ENCODE results near the gene CCR5AS.

Gene CCR5AS

DNA sequence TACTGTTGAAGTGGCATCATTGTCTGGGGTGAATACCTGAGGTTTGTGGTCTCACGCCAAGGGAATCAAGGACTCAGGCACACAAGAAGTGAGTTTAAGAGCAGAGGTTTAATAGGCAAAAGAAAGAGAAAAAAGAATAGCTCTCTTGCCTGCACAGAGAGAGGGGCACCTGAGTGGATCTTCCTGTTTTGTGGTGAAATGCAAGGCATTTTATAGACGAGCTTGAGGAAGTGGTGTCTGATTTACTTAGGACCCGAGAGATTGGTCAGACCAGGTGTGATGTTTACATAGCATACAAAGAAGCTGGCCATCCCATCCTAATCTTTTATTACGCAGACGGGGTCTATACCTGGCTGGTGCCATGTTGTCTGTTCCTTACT, 22.9 kb downstream of the CCR5AS start:
- Mint-ChIP-seq H3K9me3 (no peaks in the 10 kb centered on the region), H3K27me3 (no peaks in the 10 kb centered on the region), H3K36me3 (ENCODE audit: low read depth) (no peaks in the 10 kb centered on the region), H3K4me1 (ENCODE audit: low read depth) (peaks cover 26% of the 10 kb centered on the region), H3K4me3 (no peak overlapping the region), H3K27ac (no peak overlapping the region)
- DNase-seq, result no peak

GRCh38 chr3:46383211-46383950, 23.5 kb downstream of the CCR5AS start:
- no peaks in the 10 kb centered on the region for H3K36me3 Mint-ChIP-seq (ENCODE audit: low read depth)
- no peaks in the 10 kb centered on the region for H3K9me3 Mint-ChIP-seq
- no peak overlapping the region for H3K4me3 Mint-ChIP-seq
- H3K27ac Mint-ChIP-seq, result no peak overlapping the region
- no peak for DNase-seq
- H3K27me3 Mint-ChIP-seq, result no peaks in the 10 kb centered on the region
- H3K4me1 Mint-ChIP-seq (ENCODE audit: low read depth), result peaks cover 26% of the 10 kb centered on the region

GRCh38 chr3:46381625-46382024, 25.2 kb downstream of the CCR5AS start:
- Mint-ChIP-seq H3K27ac (no peak overlapping the region), H3K9me3 (no peaks in the 10 kb centered on the region), H3K4me1 (ENCODE audit: low read depth) (peaks cover 27% of the 10 kb centered on the region), H3K36me3 (ENCODE audit: low read depth) (no peaks in the 10 kb centered on the region), H3K27me3 (peaks cover 3% of the 10 kb centered on the region), H3K4me3 (no peak overlapping the region)
- DNase-seq, result no peak

- Mint-ChIP-seq H3K9me3 (no peaks in the 10 kb centered on the region), H3K27me3 (peaks cover 4% of the 10 kb centered on the region), H3K27ac (no peak overlapping the region), H3K36me3 (ENCODE audit: low read depth) (no peaks in the 10 kb centered on the region), H3K4me1 (ENCODE audit: low read depth) (peaks cover 29% of the 10 kb centered on the region), H3K4me3 (no peak overlapping the region)
- no peak for DNase-seq
Observed at GRCh38 chr3:46380471-46381221, 26.2 kb downstream of the CCR5AS start.

DNA sequence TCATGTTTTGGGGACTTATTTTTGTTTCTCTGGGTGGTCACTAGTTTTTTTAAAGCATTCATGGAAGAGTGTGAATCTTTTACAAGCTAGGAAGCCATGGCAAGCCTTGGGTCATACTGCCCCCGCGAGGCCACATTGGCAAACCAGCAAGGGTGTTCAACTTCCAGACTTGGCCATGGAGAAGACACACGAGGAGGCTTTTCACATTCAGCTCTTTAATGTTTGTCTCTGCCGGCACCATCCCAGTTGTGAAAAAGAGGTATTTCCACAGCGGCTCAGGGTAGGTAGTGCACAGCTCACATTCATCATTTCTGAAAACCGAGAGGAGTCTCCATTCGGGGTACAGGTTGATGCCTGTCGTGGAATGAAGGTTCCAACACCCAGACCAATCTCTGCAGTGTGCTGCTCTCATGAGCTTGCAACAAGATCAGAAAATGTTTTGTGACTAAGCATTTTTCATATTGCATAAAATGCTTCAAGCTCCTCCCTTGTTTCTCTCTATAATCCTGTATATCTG, 28.4 kb downstream of the CCR5AS start:
- peaks cover 39% of the 10 kb centered on the region for H3K4me1 Mint-ChIP-seq (ENCODE audit: low read depth)
- no peak overlapping the region for H3K27ac Mint-ChIP-seq
- no peaks in the 10 kb centered on the region for H3K36me3 Mint-ChIP-seq (ENCODE audit: low read depth)
- peak; percentile 76 for DNase-seq
- H3K4me3 Mint-ChIP-seq, result no peak overlapping the region
- H3K27me3 Mint-ChIP-seq, result peaks cover 17% of the 10 kb centered on the region
- no peaks in the 10 kb centered on the region for H3K9me3 Mint-ChIP-seq

GRCh38 chr3:46375814-46376213, 31.1 kb downstream of the CCR5AS start:
- no peaks in the 10 kb centered on the region for H3K9me3 Mint-ChIP-seq
- peaks cover 28% of the 10 kb centered on the region for H3K27me3 Mint-ChIP-seq
- peaks cover 51% of the 10 kb centered on the region for H3K4me1 Mint-ChIP-seq (ENCODE audit: low read depth)
- H3K4me3 Mint-ChIP-seq, result no peak overlapping the region
- no peak for DNase-seq
- no peaks in the 10 kb centered on the region for H3K36me3 Mint-ChIP-seq (ENCODE audit: low read depth)
- H3K27ac Mint-ChIP-seq, result no peak overlapping the region

DNA sequence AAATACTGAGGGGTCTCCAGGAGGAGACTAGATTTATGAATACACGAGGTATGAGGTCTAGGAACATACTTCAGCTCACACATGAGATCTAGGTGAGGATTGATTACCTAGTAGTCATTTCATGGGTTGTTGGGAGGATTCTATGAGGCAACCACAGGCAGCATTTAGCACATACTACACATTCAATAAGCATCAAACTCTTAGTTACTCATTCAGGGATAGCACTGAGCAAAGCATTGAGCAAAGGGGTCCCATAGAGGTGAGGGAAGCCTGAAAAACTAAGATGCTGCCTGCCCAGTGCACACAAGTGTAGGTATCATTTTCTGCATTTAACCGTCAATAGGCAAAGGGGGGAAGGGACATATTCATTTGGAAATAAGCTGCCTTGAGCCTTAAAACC, 31.6 kb downstream of the CCR5AS start:
- Mint-ChIP-seq H3K4me3 (no peak overlapping the region), H3K4me1 (ENCODE audit: low read depth) (peaks cover 52% of the 10 kb centered on the region), H3K27me3 (peaks cover 28% of the 10 kb centered on the region), H3K27ac (no peak overlapping the region), H3K36me3 (ENCODE audit: low read depth) (no peaks in the 10 kb centered on the region), H3K9me3 (no peaks in the 10 kb centered on the region)
- DNase-seq, result no peak

DNA sequence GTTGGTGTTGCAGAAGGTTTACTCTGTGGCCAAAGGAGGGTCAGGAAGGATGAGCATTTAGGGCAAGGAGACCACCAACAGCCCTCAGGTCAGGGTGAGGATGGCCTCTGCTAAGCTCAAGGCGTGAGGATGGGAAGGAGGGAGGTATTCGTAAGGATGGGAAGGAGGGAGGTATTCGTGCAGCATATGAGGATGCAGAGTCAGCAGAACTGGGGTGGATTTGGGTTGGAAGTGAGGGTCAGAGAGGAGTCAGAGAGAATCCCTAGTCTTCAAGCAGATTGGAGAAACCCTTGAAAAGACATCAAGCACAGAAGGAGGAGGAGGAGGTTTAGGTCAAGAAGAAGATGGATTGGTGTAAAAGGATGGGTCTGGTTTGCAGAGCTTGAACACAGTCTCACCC, 32.1 kb downstream of the CCR5AS start:
- Mint-ChIP-seq H3K27me3 (peaks cover 28% of the 10 kb centered on the region), H3K4me3 (no peak overlapping the region), H3K9me3 (no peaks in the 10 kb centered on the region), H3K36me3 (ENCODE audit: low read depth) (no peaks in the 10 kb centered on the region), H3K27ac (no peak overlapping the region), H3K4me1 (ENCODE audit: low read depth) (peaks cover 55% of the 10 kb centered on the region)
- no peak for DNase-seq

DNA sequence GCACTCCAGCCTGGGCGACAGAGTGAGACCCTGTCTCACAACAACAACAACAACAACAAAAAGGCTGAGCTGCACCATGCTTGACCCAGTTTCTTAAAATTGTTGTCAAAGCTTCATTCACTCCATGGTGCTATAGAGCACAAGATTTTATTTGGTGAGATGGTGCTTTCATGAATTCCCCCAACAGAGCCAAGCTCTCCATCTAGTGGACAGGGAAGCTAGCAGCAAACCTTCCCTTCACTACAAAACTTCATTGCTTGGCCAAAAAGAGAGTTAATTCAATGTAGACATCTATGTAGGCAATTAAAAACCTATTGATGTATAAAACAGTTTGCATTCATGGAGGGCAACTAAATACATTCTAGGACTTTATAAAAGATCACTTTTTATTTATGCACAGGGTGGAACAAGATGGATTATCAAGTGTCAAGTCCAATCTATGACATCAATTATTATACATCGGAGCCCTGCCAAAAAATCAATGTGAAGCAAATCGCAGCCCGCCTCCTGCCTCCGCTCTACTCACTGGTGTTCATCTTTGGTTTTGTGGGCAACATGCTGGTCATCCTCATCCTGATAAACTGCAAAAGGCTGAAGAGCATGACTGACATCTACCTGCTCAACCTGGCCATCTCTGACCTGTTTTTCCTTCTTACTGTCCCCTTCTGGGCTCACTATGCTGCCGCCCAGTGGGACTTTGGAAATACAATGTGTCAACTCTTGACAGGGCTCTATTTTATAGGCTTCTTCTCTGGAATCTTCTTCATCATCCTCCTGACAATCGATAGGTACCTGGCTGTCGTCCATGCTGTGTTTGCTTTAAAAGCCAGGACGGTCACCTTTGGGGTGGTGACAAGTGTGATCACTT, 34.1 kb downstream of the CCR5AS start:
- no peaks in the 10 kb centered on the region for H3K36me3 Mint-ChIP-seq (ENCODE audit: low read depth)
- peak overlapping the region; percentile 44 for H3K4me3 Mint-ChIP-seq
- peaks cover 31% of the 10 kb centered on the region for H3K27me3 Mint-ChIP-seq
- DNase-seq, result no peak
- no peaks in the 10 kb centered on the region for H3K9me3 Mint-ChIP-seq
- H3K27ac Mint-ChIP-seq, result peak overlapping the region; percentile 40
- H3K4me1 Mint-ChIP-seq (ENCODE audit: low read depth), result peaks cover 73% of the 10 kb centered on the region

- DNase-seq, result no peak
- peak overlapping the region; percentile 44 for H3K4me3 Mint-ChIP-seq
- peaks cover 30% of the 10 kb centered on the region for H3K27me3 Mint-ChIP-seq
- peak overlapping the region; percentile 97 for H3K27ac Mint-ChIP-seq
- peaks cover 75% of the 10 kb centered on the region for H3K4me1 Mint-ChIP-seq (ENCODE audit: low read depth)
- H3K9me3 Mint-ChIP-seq, result no peaks in the 10 kb centered on the region
- H3K36me3 Mint-ChIP-seq (ENCODE audit: low read depth), result no peaks in the 10 kb centered on the region
Observed at GRCh38 chr3:46371519-46372340, 35.1 kb downstream of the CCR5AS start.

DNA sequence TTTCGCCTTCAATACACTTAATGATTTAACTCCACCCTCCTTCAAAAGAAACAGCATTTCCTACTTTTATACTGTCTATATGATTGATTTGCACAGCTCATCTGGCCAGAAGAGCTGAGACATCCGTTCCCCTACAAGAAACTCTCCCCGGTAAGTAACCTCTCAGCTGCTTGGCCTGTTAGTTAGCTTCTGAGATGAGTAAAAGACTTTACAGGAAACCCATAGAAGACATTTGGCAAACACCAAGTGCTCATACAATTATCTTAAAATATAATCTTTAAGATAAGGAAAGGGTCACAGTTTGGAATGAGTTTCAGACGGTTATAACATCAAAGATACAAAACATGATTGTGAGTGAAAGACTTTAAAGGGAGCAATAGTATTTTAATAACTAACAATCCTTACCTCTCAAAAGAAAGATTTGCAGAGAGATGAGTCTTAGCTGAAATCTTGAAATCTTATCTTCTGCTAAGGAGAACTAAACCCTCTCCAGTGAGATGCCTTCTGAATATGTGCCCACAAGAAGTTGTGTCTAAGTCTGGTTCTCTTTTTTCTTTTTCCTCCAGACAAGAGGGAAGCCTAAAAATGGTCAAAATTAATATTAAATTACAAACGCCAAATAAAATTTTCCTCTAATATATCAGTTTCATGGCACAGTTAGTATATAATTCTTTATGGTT, 35.9 kb downstream of the CCR5AS start, which contains the start of gene CCR5:
Gene CCR5, plus strand, starts transcription at position 108 of the 680 bp plus-strand sequence. CDS start 1,957 bp downstream, outside the sequence.
- peak within 1 kb of the TSS; percentile 55 for H3K4me3 Mint-ChIP-seq
- H3K27me3 Mint-ChIP-seq, result peaks cover 33% of the 10 kb centered on the region
- DNase-seq, result no peak

GRCh38 chr3:46369675-46370132, 37.2 kb downstream of the CCR5AS start:
- peak overlapping the region; percentile 55 for H3K4me3 Mint-ChIP-seq
- H3K27ac Mint-ChIP-seq, result peak overlapping the region; percentile 97
- H3K9me3 Mint-ChIP-seq, result no peaks in the 10 kb centered on the region
- H3K27me3 Mint-ChIP-seq, result peaks cover 42% of the 10 kb centered on the region
- H3K36me3 Mint-ChIP-seq (ENCODE audit: low read depth), result no peaks in the 10 kb centered on the region
- peak; percentile 72 for DNase-seq
- H3K4me1 Mint-ChIP-seq (ENCODE audit: low read depth), result peaks cover 73% of the 10 kb centered on the region

More for the DNA sequence above, 35.9 kb downstream of the CCR5AS start, which contains the start of gene CCR5:
- Mint-ChIP-seq H3K36me3 (ENCODE audit: low read depth) (no peaks in the 10 kb centered on the region), H3K4me1 (ENCODE audit: low read depth) (peaks cover 80% of the 10 kb centered on the region), H3K9me3 (no peaks in the 10 kb centered on the region), H3K27ac (peak within 1 kb of the TSS; percentile 97)

- peaks cover 40% of the 10 kb centered on the region for H3K27me3 Mint-ChIP-seq
- no peaks in the 10 kb centered on the region for H3K36me3 Mint-ChIP-seq (ENCODE audit: low read depth)
- H3K27ac Mint-ChIP-seq, result peak overlapping the region; percentile 97
- DNase-seq, result no peak
- H3K4me1 Mint-ChIP-seq (ENCODE audit: low read depth), result peaks cover 68% of the 10 kb centered on the region
- no peaks in the 10 kb centered on the region for H3K9me3 Mint-ChIP-seq
- H3K4me3 Mint-ChIP-seq, result peak overlapping the region; percentile 55
Observed at GRCh38 chr3:46369151-46369550, 37.7 kb downstream of the CCR5AS start.

All from activated T-cell treated with anti-CD3 and anti-CD28 coated beads, Interleukin-2, amount 50 U/mL, for 24 hours (primary cell).